Caco-2 (cell line): ENCODE data around the gene NFAT5. TPM values are rescaled to one million over a fixed set of nuclear protein-coding genes. Genes with fewer than 3 reads are reported as not detected.
A peak's percentile ranks its signal among the peaks of the same experiment; 100 is the strongest.

Experiments
- BruUV-seq: library from RNA; stranded (reverse); fragments of 400-500 nt; replicated peaks from 2 replicates; lab custom pipeline; 2021; lab: Mats Ljungman, UMichigan
- CTCF ChIA-PET: fragments of 300-600 bp; sonication (Branson Sonifier 250); formaldehyde crosslinking; loops from one replicate; lab custom pipeline; 2022; ENCODE audit warnings: antibody characterized with exemption; lab: Charles Lee
- POLR2A ChIA-PET: fragments of 300-600 bp; sonication (Branson Sonifier 250); formaldehyde crosslinking; loops from one replicate; lab custom pipeline; 2022; ENCODE audit warnings: antibody characterized with exemption; lab: Charles Lee
- DNase-seq, 2 experiments: peaks; one replicate each; pipeline versions ENCODE4 v3.0.0 to v3.0.0-alpha.2; 2020 to 2022
- H3K27me3 ChIP-seq: replicated peaks from 2 replicates; pipeline ENCODE4 v1.6.0; 2011; ENCODE audit warnings: low read length; ENCODE audit not compliant: control insufficient read depth, insufficient read depth
- H3K36me3 ChIP-seq: 2 replicates; pipeline ENCODE4 v1.5.1; 2011; ENCODE audit warnings: low read length; ENCODE audit not compliant: control insufficient read depth, insufficient read depth
- H3K4me1 ChIP-seq: fragments of 250-450 bp; sonication (Bioruptor Pico); 2 replicates; pipeline ENCODE4 v1.5.1; 2020; ENCODE audit warnings: mild to moderate bottlenecking
- H3K4me3 ChIP-seq: 2 replicates; pipeline ENCODE4 v1.5.1; 2011; ENCODE audit warnings: low read depth, mild to moderate bottlenecking, control low read depth, low read length
- H3K9me3 ChIP-seq: fragments of 250-450 bp; sonication (Bioruptor Pico); 2 replicates; pipeline ENCODE4 v1.5.1; 2020; ENCODE audit warnings: mild to moderate bottlenecking, moderate library complexity
- H3K27ac Mint-ChIP-seq: one replicate; pipeline ENCODE4 v1.8.0; 2022; ENCODE audit warnings: mixed read lengths; ENCODE audit not compliant: unreplicated experiment
- H3K27me3 Mint-ChIP-seq: one replicate; pipeline ENCODE4 v1.8.0; 2022; ENCODE audit warnings: mixed read lengths; ENCODE audit not compliant: insufficient read depth, unreplicated experiment
- H3K36me3 Mint-ChIP-seq: one replicate; pipeline ENCODE4 v1.8.0; 2022; ENCODE audit warnings: mild to moderate bottlenecking, mixed read lengths; ENCODE audit not compliant: insufficient read depth, unreplicated experiment
- H3K4me1 Mint-ChIP-seq: one replicate; pipeline ENCODE4 v1.8.0; 2022; ENCODE audit warnings: low read depth, mixed read lengths; ENCODE audit not compliant: unreplicated experiment
- H3K4me3 Mint-ChIP-seq: one replicate; pipeline ENCODE4 v1.8.0; 2022; ENCODE audit warnings: mild to moderate bottlenecking, moderate library complexity, mixed read lengths; ENCODE audit not compliant: unreplicated experiment
- H3K9me3 Mint-ChIP-seq: one replicate; pipeline ENCODE4 v1.8.0; 2022; ENCODE audit warnings: mixed read lengths; ENCODE audit not compliant: unreplicated experiment
- CTCF ChIP-seq, 2 experiments: fragments of 200-600 bp in 1 of 2; IDR thresholded peaks; 1 replicate in 1 of 2; 2 replicates in 1 of 2; pipeline versions ENCODE4 v1.5.1 to v1.8.0; 2011 to 2022; ENCODE audit warnings: antibody characterized with exemption in 1 of 2, control low read depth in 1 of 2, inconsistent platforms in 1 of 2, low read depth in 1 of 2, low read length in 1 of 2, mild to moderate bottlenecking in 1 of 2, moderate library complexity in 1 of 2; ENCODE audit not compliant: insufficient read depth in 1 of 2, severe bottlenecking in 1 of 2, unreplicated experiment in 1 of 2
- intact Hi-C: fragments of 100-400 bp; cut with micrococcal nuclease; formaldehyde crosslinking; loops from one replicate; pipeline ENCODE4 v1.10.0; 2022; ENCODE audit not compliant: unreplicated experiment
- total RNA-seq: library from RNA; stranded (reverse); gene quantifications from 2 replicates; pipeline ENCODE4 v1.2.3, GENCODE V29; 2022

NFAT5 gene
- total RNA-seq, 1 experiment from 2014 or later = 87.6 TPM

GRCh38 chr16:69589434-69590269 lies 23.9 kb downstream of the NFAT5 start:
- H3K4me1 Mint-ChIP-seq = peaks cover 17% of the 10 kb centered on the region
- no peaks in the 10 kb centered on the region for H3K27me3 ChIP-seq
- no TSS peak for BruUV-seq
- no peaks in the 10 kb centered on the region for H3K36me3 ChIP-seq
- peak overlapping the region; percentile 46 for H3K27ac Mint-ChIP-seq
- no peaks in the 10 kb centered on the region for H3K27me3 Mint-ChIP-seq
- H3K36me3 Mint-ChIP-seq = peaks cover 78% of the 10 kb centered on the region
- no peak for DNase-seq
- peaks cover 37% of the 10 kb centered on the region for H3K4me1 ChIP-seq
- POLR2A ChIA-PET = no interaction called here
- H3K4me3 ChIP-seq = no peak overlapping the region
- no peaks in the 10 kb centered on the region for H3K9me3 Mint-ChIP-seq
- intact Hi-C loops = no loop called here
- no peak for TF ChIP-seq CTCF (IDR thresholded peaks at IDR 0.05; ENCODE audit: insufficient read depth in 1 of 2, low read depth in 1 of 2, low read length in 1 of 2, severe bottlenecking in 1 of 2, unreplicated experiment in 1 of 2)
- H3K4me3 Mint-ChIP-seq = no peak overlapping the region
- CTCF ChIA-PET = interaction anchor here (0.6 kb wide), 2 partner anchors 12 to 209 kb away, joined by 3 read pairs; no protein-coding TSS in a partner anchor
- no peaks in the 10 kb centered on the region for H3K9me3 ChIP-seq

- Histone ChIP-seq H3K27me3 (no peaks in the 10 kb centered on the region), H3K9me3 (no peaks in the 10 kb centered on the region), H3K36me3 (no peaks in the 10 kb centered on the region), H3K4me3 (no peak overlapping the region), H3K4me1 (peaks cover 45% of the 10 kb centered on the region)
- no peaks in the 10 kb centered on the region for H3K27me3 Mint-ChIP-seq
- ChIA-PET CTCF (no interaction called here), POLR2A (no interaction called here)
- TF ChIP-seq CTCF (IDR thresholded peaks at IDR 0.05; ENCODE audit: insufficient read depth in 1 of 2, low read depth in 1 of 2, low read length in 1 of 2, severe bottlenecking in 1 of 2, unreplicated experiment in 1 of 2) = no peak
- H3K27ac Mint-ChIP-seq = peak overlapping the region; percentile 48
- no peak overlapping the region for H3K4me3 Mint-ChIP-seq
- no peak for DNase-seq
- BruUV-seq = no TSS peak
- intact Hi-C loops = no loop called here
- H3K9me3 Mint-ChIP-seq = no peaks in the 10 kb centered on the region
- H3K36me3 Mint-ChIP-seq = peaks cover 74% of the 10 kb centered on the region
- peaks cover 20% of the 10 kb centered on the region for H3K4me1 Mint-ChIP-seq
Observed at GRCh38 chr16:69590590-69590989, 24.8 kb downstream of the NFAT5 start.

- no peaks in the 10 kb centered on the region for H3K9me3 ChIP-seq
- no peaks in the 10 kb centered on the region for H3K27me3 ChIP-seq
- ChIA-PET POLR2A (interaction anchor here (0.5 kb wide), 1 partner anchor 262 kb away, joined by 9 read pairs; no protein-coding TSS in a partner anchor), CTCF (no interaction called here)
- no peaks in the 10 kb centered on the region for H3K36me3 ChIP-seq
- no TSS peak for BruUV-seq
- intact Hi-C loops = no loop called here
- no peak for DNase-seq
- H3K4me1 ChIP-seq = peaks cover 50% of the 10 kb centered on the region
- Mint-ChIP-seq H3K36me3 (peaks cover 58% of the 10 kb centered on the region), H3K27me3 (no peaks in the 10 kb centered on the region), H3K9me3 (no peaks in the 10 kb centered on the region), H3K27ac (no peak overlapping the region), H3K4me1 (peaks cover 32% of the 10 kb centered on the region), H3K4me3 (no peak overlapping the region)
- H3K4me3 ChIP-seq = no peak overlapping the region
- no peak for TF ChIP-seq CTCF (IDR thresholded peaks at IDR 0.05; ENCODE audit: insufficient read depth in 1 of 2, low read depth in 1 of 2, low read length in 1 of 2, severe bottlenecking in 1 of 2, unreplicated experiment in 1 of 2)
Observed at GRCh38 chr16:69593751-69594255, 28.0 kb downstream of the NFAT5 start.
